GM21723 (cell line): ENCODE results near the gene GLDC.

Experiments used
- ATAC-seq: cut with Tn5 transposase; IDR thresholded peaks from one replicate; pipeline ENCODE4 v1.9.1; 2021; ENCODE audit warnings: mild to moderate bottlenecking, moderate library complexity; ENCODE audit not compliant: unreplicated experiment

GLDC gene

GRCh38 chr9:6665628-6666027 lies 20.1 kb upstream of the GLDC start:
- no peak for ATAC-seq

- ATAC-seq, result no peak
Measured at GRCh38 chr9:6664204-6664680, 18.7 kb upstream of the GLDC start.

- no peak for ATAC-seq
Measured at GRCh38 chr9:6660512-6660911, 15.0 kb upstream of the GLDC start.

- ATAC-seq, result no peak
Measured at GRCh38 chr9:6658628-6659353, 13.3 kb upstream of the GLDC start.

GRCh38 chr9:6656614-6657300 lies 11.2 kb upstream of the GLDC start:
- ATAC-seq, result no peak

- ATAC-seq, result peak; percentile 89
Measured at GRCh38 chr9:6655036-6655435, 9.5 kb upstream of the GLDC start.

- ATAC-seq, result no peak
Measured at GRCh38 chr9:6646293-6646636, 736 bp upstream of the GLDC start.

- ATAC-seq, result peak; percentile 47
Measured at GRCh38 chr9:6645105-6645354, 499 bp downstream of the GLDC start.

GRCh38 chr9:6644346-6645104 lies 1.0 kb downstream of the GLDC start:
- no peak for ATAC-seq

GRCh38 chr9:6641961-6642360 lies 3.6 kb downstream of the GLDC start:
- ATAC-seq, result no peak

- ATAC-seq, result no peak
Measured at GRCh38 chr9:6641561-6641960, 4.0 kb downstream of the GLDC start.

GRCh38 chr9:6641056-6641455 lies 4.5 kb downstream of the GLDC start:
- no peak for ATAC-seq

- no peak for ATAC-seq
Measured at GRCh38 chr9:6640268-6641051, 5.1 kb downstream of the GLDC start.

GRCh38 chr9:6639622-6640021 lies 5.9 kb downstream of the GLDC start:
- no peak for ATAC-seq

GRCh38 chr9:6634444-6634843 lies 11.1 kb downstream of the GLDC start:
- no peak for ATAC-seq

- ATAC-seq, result no peak
Measured at GRCh38 chr9:6633378-6633777, 12.2 kb downstream of the GLDC start.

GRCh38 chr9:6632516-6633183 lies 12.9 kb downstream of the GLDC start:
- peak; percentile 92 for ATAC-seq

- peak; percentile 27 for ATAC-seq
Measured at GRCh38 chr9:6631207-6631512, 14.4 kb downstream of the GLDC start.

GRCh38 chr9:6630502-6631206 lies 14.9 kb downstream of the GLDC start:
- peak; percentile 61 for ATAC-seq

GRCh38 chr9:6628704-6629103 lies 16.8 kb downstream of the GLDC start:
- no peak for ATAC-seq
